Measurements from ENCODE around the gene BRD3.

DNA sequence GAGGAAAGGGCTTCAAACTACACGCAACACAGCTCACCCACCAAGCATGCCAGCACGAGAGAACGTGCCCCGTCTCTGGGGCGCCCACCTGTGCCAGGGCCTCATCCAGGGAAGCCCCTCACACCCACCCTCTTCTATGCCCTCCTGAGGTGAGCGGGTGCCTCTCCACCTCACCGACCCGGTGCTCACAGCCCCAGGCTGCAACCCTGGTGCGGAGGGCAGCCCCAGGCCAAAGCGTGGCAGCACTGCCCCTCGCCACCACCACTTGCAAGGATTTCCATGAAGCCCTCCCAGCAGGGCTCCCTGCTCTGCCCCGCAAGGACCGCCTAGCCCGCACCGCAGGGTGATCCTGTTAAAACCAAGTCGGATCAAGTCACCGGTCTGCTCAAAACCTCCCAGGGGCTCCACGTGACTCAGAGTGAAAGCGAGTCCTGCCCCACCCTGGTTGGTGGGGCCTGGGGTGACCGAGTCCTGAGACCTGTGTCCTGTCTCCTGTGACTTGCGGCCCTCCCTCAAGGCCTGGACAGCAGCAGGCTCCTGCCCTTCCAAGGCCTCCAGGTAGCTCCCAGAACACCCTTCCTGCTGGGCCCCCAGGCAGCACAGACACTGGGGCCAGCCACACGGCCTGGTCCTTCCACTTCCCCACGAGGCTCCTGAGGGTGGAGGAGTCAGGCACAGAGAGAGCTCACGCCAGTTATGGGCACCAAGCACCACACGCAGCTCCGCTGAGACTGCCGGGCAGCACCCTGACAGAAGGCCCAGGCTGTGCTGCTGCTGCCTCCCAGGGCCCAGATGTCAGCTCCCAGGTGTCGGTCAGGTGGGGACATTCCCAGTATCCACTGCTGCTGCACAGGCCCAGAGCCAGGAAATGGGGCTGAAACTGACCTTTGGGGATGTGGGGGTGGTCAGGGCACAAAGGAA, 12.7 kb downstream of the BRD3 start:
- TF ChIP-seq, protein P1, sequence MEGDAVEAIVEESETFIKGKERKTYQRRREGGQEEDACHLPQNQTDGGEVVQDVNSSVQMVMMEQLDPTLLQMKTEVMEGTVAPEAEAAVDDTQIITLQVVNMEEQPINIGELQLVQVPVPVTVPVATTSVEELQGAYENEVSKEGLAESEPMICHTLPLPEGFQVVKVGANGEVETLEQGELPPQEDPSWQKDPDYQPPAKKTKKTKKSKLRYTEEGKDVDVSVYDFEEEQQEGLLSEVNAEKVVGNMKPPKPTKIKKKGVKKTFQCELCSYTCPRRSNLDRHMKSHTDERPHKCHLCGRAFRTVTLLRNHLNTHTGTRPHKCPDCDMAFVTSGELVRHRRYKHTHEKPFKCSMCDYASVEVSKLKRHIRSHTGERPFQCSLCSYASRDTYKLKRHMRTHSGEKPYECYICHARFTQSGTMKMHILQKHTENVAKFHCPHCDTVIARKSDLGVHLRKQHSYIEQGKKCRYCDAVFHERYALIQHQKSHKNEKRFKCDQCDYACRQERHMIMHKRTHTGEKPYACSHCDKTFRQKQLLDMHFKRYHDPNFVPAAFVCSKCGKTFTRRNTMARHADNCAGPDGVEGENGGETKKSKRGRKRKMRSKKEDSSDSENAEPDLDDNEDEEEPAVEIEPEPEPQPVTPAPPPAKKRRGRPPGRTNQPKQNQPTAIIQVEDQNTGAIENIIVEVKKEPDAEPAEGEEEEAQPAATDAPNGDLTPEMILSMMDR (IDR thresholded peaks at IDR 0.05): no peak
- no peak for TF ChIP-seq POLR2A (IDR thresholded peaks at IDR 0.05)

Data from adrenal gland (tissue), 5 donors.